Measurements from ENCODE around the gene CCNYL1. TPM values are rescaled to one million over a fixed set of nuclear protein-coding genes. Genes with fewer than 3 reads are reported as not detected.
"Not testable (repeated sequence)": the region's sequence is repeated elsewhere in the genome, so short reads cannot be mapped to it uniquely, and the experiment has no call there.

Gene CCNYL1
- total and polyA plus RNA-seq, 7 donors: 6.1 to 15.7 (median 7.7) TPM

- no peak for TF ChIP-seq CTCF (IDR thresholded peaks at IDR 0.05)
- Histone ChIP-seq H3K36me3 (ENCODE audit: insufficient read depth in 1 of 2, low read depth in 1 of 2) (peaks cover 0 to 68% of the 10 kb centered on the region in 2 donors), H3K4me3 (no peak overlapping the region), H3K27me3 (ENCODE audit: insufficient read depth in 3 of 3, low read length in 2 of 3) (no peaks in the 10 kb centered on the region), H3K4me1 (no peaks in the 10 kb centered on the region), H3K27ac (no peak overlapping the region), H3K9me3 (no peaks in the 10 kb centered on the region)
- intact Hi-C loops (cut with DNase I): no loop called here
- ATAC-seq (no peak), DNase-seq (no peak)
- WGBS, 3 donors: 92 to 96% (median 93%) methylated on average over 2 of the region's 2 CpGs
These were observed 39.4 kb downstream of the CCNYL1 start for GRCh38 chr2:207750876-207751275.

- peaks cover 0 to 48% of the 10 kb centered on the region in 2 donors for H3K36me3 ChIP-seq (ENCODE audit: insufficient read depth in 1 of 2, low read depth in 1 of 2)
- H3K27me3 ChIP-seq (ENCODE audit: insufficient read depth in 3 of 3, low read length in 2 of 3); H3K9me3 ChIP-seq; H3K4me1 ChIP-seq; DNase-seq; H3K27ac ChIP-seq; H3K4me3 ChIP-seq; ATAC-seq; intact Hi-C loops (cut with DNase I): not testable (repeated sequence)
- 93 to 96% (median 95%) methylated on average over 2 of the region's 2 CpGs for WGBS, 3 donors
These were observed 42.2 kb downstream of the CCNYL1 start for GRCh38 chr2:207753688-207754087.

- Histone ChIP-seq H3K27me3 (ENCODE audit: insufficient read depth in 3 of 3, low read length in 2 of 3) (no peaks in the 10 kb centered on the region), H3K4me3 (no peak overlapping the region), H3K9me3 (no peaks in the 10 kb centered on the region), H3K4me1 (no peaks in the 10 kb centered on the region), H3K36me3 (ENCODE audit: insufficient read depth in 1 of 2, low read depth in 1 of 2) (peaks cover 0 to 43% of the 10 kb centered on the region in 2 donors), H3K27ac (no peak overlapping the region)
- intact Hi-C loops (cut with DNase I): no loop called here
- WGBS, 3 donors: 96 to 97% (median 97%) methylated on average over 6 of the region's 6 CpGs
- DNase-seq: no peak
- ATAC-seq: no peak
- no peak for TF ChIP-seq CTCF (IDR thresholded peaks at IDR 0.05)
These were observed 43.3 kb downstream of the CCNYL1 start for GRCh38 chr2:207754498-207755383.

- Histone ChIP-seq H3K9me3 (no peaks in the 10 kb centered on the region), H3K36me3 (ENCODE audit: insufficient read depth in 1 of 2, low read depth in 1 of 2) (peaks cover 0 to 25% of the 10 kb centered on the region in 2 donors), H3K4me1 (peaks cover 4% of the 10 kb centered on the region), H3K4me3 (no peak overlapping the region), H3K27ac (no peak overlapping the region), H3K27me3 (ENCODE audit: insufficient read depth in 3 of 3, low read length in 2 of 3) (no peaks in the 10 kb centered on the region)
- no peak for ATAC-seq
- no peak for DNase-seq
- no peak for TF ChIP-seq CTCF (IDR thresholded peaks at IDR 0.05)
- intact Hi-C loops (cut with DNase I): no loop called here
These were observed 46.6 kb downstream of the CCNYL1 start for GRCh38 chr2:207758025-207758424.

- no peak for TF ChIP-seq CTCF (IDR thresholded peaks at IDR 0.05)
- ATAC-seq: no peak
- Histone ChIP-seq H3K4me3 (no peak overlapping the region), H3K9me3 (no peaks in the 10 kb centered on the region), H3K27me3 (ENCODE audit: insufficient read depth in 3 of 3, low read length in 2 of 3) (no peaks in the 10 kb centered on the region), H3K27ac (no peak overlapping the region), H3K36me3 (ENCODE audit: insufficient read depth in 1 of 2, low read depth in 1 of 2) (peaks cover 0 to 13% of the 10 kb centered on the region in 2 donors), H3K4me1 (peaks cover 23% of the 10 kb centered on the region)
- DNase-seq: no peak
- WGBS, 3 donors: 90 to 98% (median 92%) methylated on average over 2 of the region's 2 CpGs
- intact Hi-C loops (cut with DNase I): loop anchor here in 1 of 2 donors (5.0 kb wide), 1 partner anchor 287 kb away; no protein-coding TSS in a partner anchor
These were observed 48.5 kb downstream of the CCNYL1 start for GRCh38 chr2:207759890-207760289.

All from psoas muscle (tissue), 8 donors.